Stimulated activated CD4-positive, alpha-beta T cell treated with anti-CD3 and anti-CD28 coated beads, Interleukin-15, amount 100 ng/mL, for 48 hours (primary cell): ENCODE measurements around the gene DNAJB2.
"Not testable (repeated sequence)": the region's sequence is repeated elsewhere in the genome, so short reads cannot be mapped to it uniquely, and the experiment has no call there.

Source experiments
- DNase-seq, 2 donors: peaks; one replicate each; pipeline ENCODE4 v3.0.0-alpha.2; 2020; ENCODE audit warnings: low read depth in 2 of 2

Gene DNAJB2

DNA sequence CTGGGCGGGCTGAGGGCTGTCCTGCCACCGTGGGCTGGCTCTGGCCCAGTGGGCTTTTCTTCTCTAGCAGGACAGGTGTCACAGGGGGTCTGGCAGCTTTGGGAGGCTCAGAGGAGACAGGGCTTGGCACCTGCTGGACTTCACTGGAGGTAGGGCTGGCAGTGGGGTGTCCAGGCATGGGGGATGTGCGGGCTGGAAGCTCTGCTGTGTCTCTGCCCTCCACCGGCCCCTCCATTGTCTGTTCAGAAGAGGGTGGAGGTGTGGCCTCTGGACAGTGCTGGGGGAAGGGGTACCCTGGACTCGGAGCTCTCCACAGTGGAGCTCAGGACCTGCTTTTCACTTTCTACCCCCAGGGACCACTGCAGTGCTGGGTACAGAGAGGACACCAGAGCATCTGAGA lies 20.9 kb downstream of the DNAJB2 start:
- no peak for DNase-seq

DNA sequence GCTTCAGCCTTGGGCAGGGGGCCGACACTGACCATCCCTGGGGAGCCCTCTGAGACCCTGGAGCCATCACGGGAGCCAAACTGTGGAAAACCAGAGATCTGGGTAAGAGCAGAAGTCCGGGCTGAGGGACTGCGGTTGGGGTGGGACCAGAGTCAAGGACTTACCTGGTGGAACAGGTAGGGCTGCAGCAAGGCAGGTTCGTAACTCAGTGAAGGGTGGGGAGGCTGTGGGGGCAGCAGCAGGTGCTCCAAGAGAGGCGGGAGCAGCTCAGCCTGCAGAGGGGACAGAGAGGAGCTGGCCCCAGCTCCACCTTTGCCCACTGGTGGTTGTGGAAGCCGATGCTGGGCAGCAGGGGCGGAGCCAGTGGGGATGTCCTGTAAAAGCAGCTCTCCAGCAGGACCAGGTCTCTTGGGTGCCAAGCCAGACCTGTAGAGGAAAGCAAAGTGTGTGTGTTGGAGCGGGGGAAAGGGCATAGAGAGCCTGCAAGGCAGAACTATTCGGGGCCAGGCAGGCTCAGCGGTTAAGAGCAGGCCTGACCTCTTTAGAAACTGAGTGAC lies 23.3 kb downstream of the DNAJB2 start:
- DNase-seq = no peak

DNA sequence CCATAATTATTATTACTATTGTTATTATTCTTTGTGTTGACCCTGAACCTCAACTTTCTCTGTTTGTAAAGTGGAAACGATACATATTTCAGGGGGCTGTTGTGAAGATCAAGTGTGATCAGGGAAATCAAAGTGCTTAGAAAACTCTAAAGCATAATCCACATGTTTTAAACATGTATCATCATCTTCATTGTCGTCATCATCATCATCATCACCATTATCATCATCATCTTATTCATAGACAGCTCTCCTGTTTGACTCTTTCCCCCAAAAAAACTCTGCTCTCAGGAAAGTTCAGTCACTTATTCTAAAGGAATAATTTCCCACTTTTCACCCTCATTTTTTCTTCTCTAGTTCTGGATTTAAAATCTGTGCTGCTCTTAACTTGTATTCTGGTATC lies 25.1 kb downstream of the DNAJB2 start:
- no peak for DNase-seq

DNA sequence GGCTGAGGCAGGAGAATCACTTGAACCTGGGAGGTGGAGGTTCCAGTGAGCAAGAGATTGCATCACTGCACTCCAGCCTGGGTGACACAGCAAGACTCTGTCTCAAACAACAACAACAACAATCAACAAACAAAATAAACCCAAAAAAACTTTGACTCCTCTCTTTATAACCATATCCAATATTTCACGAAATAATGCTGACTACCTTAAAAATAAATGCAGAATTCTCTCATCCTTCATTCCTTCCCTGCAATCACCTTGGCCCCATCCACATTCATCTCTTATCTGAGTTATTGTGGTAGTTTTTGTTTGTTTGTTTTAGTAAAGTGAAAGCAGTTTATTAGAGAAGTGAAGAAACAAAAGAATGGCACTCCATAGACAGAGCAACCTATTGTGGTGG lies 26.9 kb downstream of the DNAJB2 start:
- no peak for DNase-seq

GRCh38 chr2:219308142-219309101 lies 29.3 kb downstream of the DNAJB2 start:
- peak in 1 of 2 donors; percentile 61 for DNase-seq

GRCh38 chr2:219309278-219309677 lies 30.1 kb downstream of the DNAJB2 start, which contains the start of gene PTPRN:
PTPRN (minus strand) TSS chr2:219309401; CDS start chr2:219309332, 69 bp downstream.
- no peak for DNase-seq

DNA sequence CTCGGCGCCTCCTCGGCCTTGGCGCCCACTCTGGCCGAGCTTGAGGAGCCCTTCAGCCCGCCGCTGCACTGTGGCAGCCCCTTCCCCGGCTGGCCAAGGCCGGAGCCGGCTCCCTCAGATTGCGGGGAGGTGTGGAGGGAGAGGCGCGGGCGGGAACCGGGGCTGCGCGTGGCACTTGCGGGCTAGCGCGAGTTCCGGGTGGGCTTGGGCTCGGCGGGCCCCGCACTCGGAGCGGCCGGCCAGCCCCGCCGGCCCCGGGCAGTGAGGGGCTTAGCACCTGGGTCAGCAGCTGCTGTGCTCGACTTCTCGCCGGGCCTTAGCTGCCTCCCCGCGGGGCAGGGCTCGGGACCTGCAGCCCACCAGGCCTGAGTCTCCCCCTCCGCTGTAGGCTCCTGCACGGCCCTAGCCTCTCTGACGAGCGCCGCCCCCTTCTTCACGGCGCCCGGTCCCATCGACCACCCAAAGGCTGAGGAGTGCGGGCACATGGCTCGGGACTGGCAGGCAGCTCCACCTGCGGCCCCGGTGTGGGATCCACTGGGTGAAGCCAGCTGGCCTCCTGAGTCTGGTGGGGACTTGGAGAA lies 33.6 kb downstream of the DNAJB2 start:
- not testable (repeated sequence) for DNase-seq

DNA sequence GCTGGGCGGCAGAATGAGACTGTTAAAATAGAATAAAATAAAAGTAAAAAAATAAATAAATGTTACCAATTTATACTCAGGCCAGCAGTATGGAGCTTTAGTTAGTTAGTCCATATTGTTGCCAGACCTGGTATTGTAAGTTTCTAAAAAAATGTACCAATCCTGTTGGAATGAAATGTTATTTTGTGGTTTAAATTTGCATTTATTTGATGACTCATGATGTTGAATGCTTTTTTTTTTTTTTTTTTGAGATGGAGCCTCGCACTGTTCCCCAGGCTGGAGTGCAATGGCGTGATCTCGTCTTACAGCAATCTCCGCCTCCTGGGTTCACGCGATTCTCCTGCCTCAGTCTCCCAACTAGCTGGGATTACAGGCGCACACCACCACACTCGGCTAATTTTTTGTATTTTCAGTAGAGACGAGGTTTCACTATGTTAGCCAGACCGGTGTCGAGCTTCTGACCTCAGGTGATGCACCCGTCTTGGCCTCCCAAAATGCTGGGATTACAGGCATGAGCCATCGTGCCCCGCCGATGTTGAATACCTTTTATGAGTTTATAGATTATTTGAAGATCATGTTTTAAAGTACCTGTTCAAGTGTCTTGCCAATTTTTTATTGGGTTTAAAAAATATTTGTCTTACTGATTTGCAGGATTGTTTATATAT lies 35.8 kb downstream of the DNAJB2 start:
- no peak for DNase-seq

DNA sequence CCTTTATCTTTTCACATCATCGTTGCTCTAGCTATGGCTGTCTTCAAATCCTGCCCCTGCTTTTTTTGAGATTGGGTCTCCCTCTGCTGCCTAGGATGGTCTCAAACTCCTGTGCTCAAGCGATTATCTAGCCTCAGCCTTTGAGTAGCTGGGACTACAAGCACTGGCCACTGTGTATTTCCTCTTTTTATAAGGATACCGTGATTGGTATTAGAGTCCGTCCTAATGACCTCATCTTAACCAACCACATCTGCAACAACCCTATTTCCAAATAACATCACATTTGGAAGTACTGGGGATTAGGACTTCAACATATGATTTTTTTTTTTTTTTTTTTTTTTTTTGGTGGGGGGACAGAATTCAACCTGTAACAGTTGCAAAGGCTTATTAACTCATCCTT lies 44.3 kb downstream of the DNAJB2 start:
- DNase-seq = no peak

DNA sequence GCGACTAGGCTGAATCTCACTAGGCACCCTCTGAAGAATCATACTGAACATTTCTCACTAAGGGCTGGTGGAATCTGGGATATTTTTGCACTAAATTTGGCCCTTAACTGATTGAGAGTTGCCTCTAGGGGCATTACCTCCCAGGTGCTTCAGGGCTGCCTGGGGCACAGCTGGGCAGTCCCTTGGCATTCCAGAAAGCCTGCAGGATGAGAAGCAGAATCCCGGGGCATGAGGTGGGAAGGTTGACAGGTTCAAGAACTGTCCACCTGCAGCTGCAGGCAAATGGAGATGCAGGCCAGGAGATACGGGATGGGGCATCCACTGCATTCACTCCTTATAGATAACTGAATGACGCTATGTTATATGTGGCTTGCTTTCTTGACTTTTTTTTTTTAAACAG lies 46.0 kb downstream of the DNAJB2 start:
- DNase-seq = no peak

- DNase-seq = no peak
Observed at GRCh38 chr2:219325657-219326315, 46.6 kb downstream of the DNAJB2 start.

DNA sequence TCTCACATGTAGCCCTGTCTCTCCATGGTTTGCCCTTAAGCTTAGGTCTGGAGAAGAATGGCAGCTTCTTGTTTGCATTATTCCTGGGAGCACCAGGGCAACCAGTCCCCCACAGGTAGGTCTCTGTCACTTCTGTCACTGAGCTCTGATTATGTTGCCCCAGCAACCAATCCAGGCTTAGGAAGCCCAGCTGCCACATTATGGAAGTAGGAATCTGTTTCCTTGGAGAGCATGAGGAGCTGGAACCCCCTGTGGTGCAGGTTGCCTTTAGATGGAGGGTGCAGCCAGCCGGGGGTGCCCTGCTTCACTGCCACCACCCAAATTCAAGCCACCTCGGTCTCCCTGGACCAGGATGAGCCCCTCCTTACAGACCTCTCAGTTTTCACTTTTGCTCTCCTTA lies 48.6 kb downstream of the DNAJB2 start:
- DNase-seq = no peak

GRCh38 chr2:219331560-219332213 lies 52.5 kb downstream of the DNAJB2 start:
- no peak for DNase-seq

- DNase-seq = no peak
Observed at GRCh38 chr2:219332542-219332941, 53.4 kb downstream of the DNAJB2 start, which contains the start of gene RESP18. RESP18 (minus strand) TSS chr2:219332744.

GRCh38 chr2:219334076-219334475 lies 54.9 kb downstream of the DNAJB2 start:
- DNase-seq = no peak

- DNase-seq = no peak
Observed at GRCh38 chr2:219335373-219335786, 56.2 kb downstream of the DNAJB2 start.
